ENCODE results near the gene AHCTF1.
A peak's percentile ranks its signal among the peaks of the same experiment; 100 is the strongest.

AHCTF1 gene

GRCh38 chr1:246794828-246795671, 136.7 kb downstream of the AHCTF1 start:
- H3K4me1 ChIP-seq, result peaks cover 70% of the 10 kb centered on the region
- no peaks in the 10 kb centered on the region for H3K27me3 ChIP-seq
- H3K36me3 ChIP-seq, result peaks cover 21% of the 10 kb centered on the region; the same call in 1 of the 2 replicates
- peak overlapping the region; percentile 37; the same call in 1 of the 2 replicates for H3K4me2 ChIP-seq
- no peaks in the 10 kb centered on the region for H4K20me1 ChIP-seq
- H3K27ac ChIP-seq, result peak overlapping the region; percentile 31; the same call in 1 of the 2 replicates
- TF ChIP-seq Cebpa-rat (IDR thresholded peaks at IDR 0.05), result no peak
- H3K9me3 ChIP-seq, result peaks cover 13% of the 10 kb centered on the region
- no peak overlapping the region for H3K4me3 ChIP-seq
- no peak overlapping the region for H3K9ac ChIP-seq

- Histone ChIP-seq H3K9me3 (peaks cover 13% of the 10 kb centered on the region), H3K4me1 (peaks cover 74% of the 10 kb centered on the region), H3K27ac (peak overlapping the region; percentile 31; the same call in 1 of the 2 replicates), H3K36me3 (peaks cover 21% of the 10 kb centered on the region; the same call in 1 of the 2 replicates), H3K4me2 (peak overlapping the region; percentile 37), H4K20me1 (no peaks in the 10 kb centered on the region), H3K27me3 (no peaks in the 10 kb centered on the region), H3K4me3 (no peak overlapping the region), H3K9ac (no peak overlapping the region)
- no peak for TF ChIP-seq Cebpa-rat (IDR thresholded peaks at IDR 0.05)
These were observed 137.5 kb downstream of the AHCTF1 start for GRCh38 chr1:246794048-246794827.

DNA sequence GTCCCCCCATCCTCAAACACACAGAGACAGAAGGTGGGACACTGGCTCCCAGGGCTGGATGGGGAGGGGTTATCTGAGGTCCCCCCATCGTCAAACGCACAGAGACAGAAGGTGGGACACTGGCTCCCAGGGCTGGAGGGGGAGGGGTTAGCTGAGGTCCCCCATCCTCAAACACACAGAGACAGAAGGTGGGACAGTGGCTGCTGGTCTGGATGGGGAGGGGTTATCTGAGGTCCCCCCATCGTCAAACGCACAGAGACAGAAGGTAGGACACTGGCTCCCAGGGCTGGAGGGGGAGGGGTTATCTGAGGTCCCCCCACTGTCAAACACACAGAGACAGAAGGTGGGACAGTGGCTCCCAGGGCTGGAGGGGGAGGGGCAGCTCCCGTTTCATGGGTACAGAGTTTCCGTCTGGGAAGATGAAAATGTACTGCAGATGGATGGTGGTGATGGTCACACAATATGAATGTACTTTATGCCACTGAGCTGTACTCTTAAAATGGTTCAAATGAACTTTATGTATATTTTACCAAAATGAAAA, 138.3 kb downstream of the AHCTF1 start:
- H3K36me3 ChIP-seq, result peaks cover 21% of the 10 kb centered on the region; the same call in 1 of the 2 replicates
- peaks cover 13% of the 10 kb centered on the region for H3K9me3 ChIP-seq
- peak overlapping the region; percentile 49 for H3K4me2 ChIP-seq
- H3K27me3 ChIP-seq, result no peaks in the 10 kb centered on the region
- H4K20me1 ChIP-seq, result no peaks in the 10 kb centered on the region
- H3K4me3 ChIP-seq, result no peak overlapping the region
- H3K4me1 ChIP-seq, result peaks cover 76% of the 10 kb centered on the region
- TF ChIP-seq Cebpa-rat (IDR thresholded peaks at IDR 0.05), result no peak
- peak overlapping the region; percentile 30; the same call in 1 of the 2 replicates for H3K27ac ChIP-seq
- H3K9ac ChIP-seq, result no peak overlapping the region

GRCh38 chr1:246792603-246793002, 139.1 kb downstream of the AHCTF1 start:
- Histone ChIP-seq H3K4me3 (no peak overlapping the region), H3K9ac (no peak overlapping the region), H3K4me1 (peaks cover 76% of the 10 kb centered on the region), H4K20me1 (no peaks in the 10 kb centered on the region), H3K4me2 (peak overlapping the region; percentile 49; the same call in 1 of the 2 replicates), H3K9me3 (peaks cover 13% of the 10 kb centered on the region), H3K36me3 (peaks cover 21% of the 10 kb centered on the region; the same call in 1 of the 2 replicates), H3K27ac (no peak overlapping the region), H3K27me3 (no peaks in the 10 kb centered on the region)
- TF ChIP-seq Cebpa-rat (IDR thresholded peaks at IDR 0.05), result no peak

DNA sequence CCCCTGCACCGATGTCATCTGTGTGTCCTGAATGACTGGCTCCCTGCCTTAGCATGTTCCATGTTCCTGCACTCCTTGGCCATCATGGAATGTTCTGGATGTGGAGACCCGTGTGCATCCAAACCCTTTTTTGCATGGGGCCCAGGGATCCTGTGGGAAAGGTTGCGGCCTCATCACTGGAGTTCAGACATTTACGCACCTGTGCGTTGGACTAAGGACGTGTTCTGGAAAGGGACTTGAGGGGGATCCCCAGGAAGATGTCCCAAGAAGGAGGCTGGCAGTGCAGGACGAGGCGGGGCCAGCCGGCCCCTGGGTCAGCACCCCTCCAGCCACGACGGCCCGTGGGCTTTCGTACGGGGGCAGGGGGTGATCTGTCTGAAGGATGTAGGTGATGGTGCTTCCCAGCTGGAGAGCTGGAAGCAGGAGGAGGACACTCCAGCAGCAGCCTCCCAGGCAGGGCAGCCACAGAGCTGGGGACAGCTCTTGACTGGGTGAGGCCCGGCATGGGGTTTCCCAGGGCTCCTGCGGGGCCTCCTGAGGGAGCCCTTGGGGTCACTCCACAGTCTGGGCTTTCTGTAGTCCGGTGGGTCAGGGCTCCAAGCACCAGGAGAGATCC, 140.3 kb downstream of the AHCTF1 start:
- H3K27me3 ChIP-seq, result no peaks in the 10 kb centered on the region
- peaks cover 82% of the 10 kb centered on the region for H3K4me1 ChIP-seq
- H3K27ac ChIP-seq, result peak overlapping the region; percentile 30; the same call in 1 of the 2 replicates
- no peak for TF ChIP-seq Cebpa-rat (IDR thresholded peaks at IDR 0.05)
- peaks cover 21% of the 10 kb centered on the region; the same call in 1 of the 2 replicates for H3K36me3 ChIP-seq
- no peak overlapping the region for H3K4me3 ChIP-seq
- 0 out of 2 replicates have a peak overlapping the region, but pooled peaks have one; percentile 15 for H3K9ac ChIP-seq
- peaks cover 13% of the 10 kb centered on the region for H3K9me3 ChIP-seq
- no peaks in the 10 kb centered on the region for H4K20me1 ChIP-seq
- peak overlapping the region; percentile 8; the same call in 1 of the 2 replicates for H3K4me2 ChIP-seq

- H3K4me2 ChIP-seq, result no peak overlapping the region
- no peak overlapping the region for H3K4me3 ChIP-seq
- H4K20me1 ChIP-seq, result no peaks in the 10 kb centered on the region
- H3K4me1 ChIP-seq, result peaks cover 88% of the 10 kb centered on the region
- no peak overlapping the region for H3K27ac ChIP-seq
- H3K36me3 ChIP-seq, result peaks cover 21% of the 10 kb centered on the region; the same call in 1 of the 2 replicates
- H3K9me3 ChIP-seq, result peaks cover 9% of the 10 kb centered on the region
- no peak for TF ChIP-seq Cebpa-rat (IDR thresholded peaks at IDR 0.05)
- H3K27me3 ChIP-seq, result no peaks in the 10 kb centered on the region
- H3K9ac ChIP-seq, result no peak overlapping the region
These were observed 140.9 kb downstream of the AHCTF1 start for GRCh38 chr1:246790833-246791232.

- Histone ChIP-seq H4K20me1 (no peaks in the 10 kb centered on the region), H3K4me2 (peak overlapping the region; percentile 93), H3K9me3 (peaks cover 4% of the 10 kb centered on the region; the same call in 1 of the 2 replicates), H3K27me3 (no peaks in the 10 kb centered on the region), H3K36me3 (peaks cover 21% of the 10 kb centered on the region; the same call in 1 of the 2 replicates), H3K27ac (peak overlapping the region; percentile 94), H3K4me1 (peaks cover 93% of the 10 kb centered on the region), H3K9ac (peak overlapping the region; percentile 83; the same call in 1 of the 2 replicates), H3K4me3 (no peak overlapping the region)
- TF ChIP-seq Cebpa-rat (IDR thresholded peaks at IDR 0.05), result no peak
These were observed 141.4 kb downstream of the AHCTF1 start for GRCh38 chr1:246790364-246790763.

DNA sequence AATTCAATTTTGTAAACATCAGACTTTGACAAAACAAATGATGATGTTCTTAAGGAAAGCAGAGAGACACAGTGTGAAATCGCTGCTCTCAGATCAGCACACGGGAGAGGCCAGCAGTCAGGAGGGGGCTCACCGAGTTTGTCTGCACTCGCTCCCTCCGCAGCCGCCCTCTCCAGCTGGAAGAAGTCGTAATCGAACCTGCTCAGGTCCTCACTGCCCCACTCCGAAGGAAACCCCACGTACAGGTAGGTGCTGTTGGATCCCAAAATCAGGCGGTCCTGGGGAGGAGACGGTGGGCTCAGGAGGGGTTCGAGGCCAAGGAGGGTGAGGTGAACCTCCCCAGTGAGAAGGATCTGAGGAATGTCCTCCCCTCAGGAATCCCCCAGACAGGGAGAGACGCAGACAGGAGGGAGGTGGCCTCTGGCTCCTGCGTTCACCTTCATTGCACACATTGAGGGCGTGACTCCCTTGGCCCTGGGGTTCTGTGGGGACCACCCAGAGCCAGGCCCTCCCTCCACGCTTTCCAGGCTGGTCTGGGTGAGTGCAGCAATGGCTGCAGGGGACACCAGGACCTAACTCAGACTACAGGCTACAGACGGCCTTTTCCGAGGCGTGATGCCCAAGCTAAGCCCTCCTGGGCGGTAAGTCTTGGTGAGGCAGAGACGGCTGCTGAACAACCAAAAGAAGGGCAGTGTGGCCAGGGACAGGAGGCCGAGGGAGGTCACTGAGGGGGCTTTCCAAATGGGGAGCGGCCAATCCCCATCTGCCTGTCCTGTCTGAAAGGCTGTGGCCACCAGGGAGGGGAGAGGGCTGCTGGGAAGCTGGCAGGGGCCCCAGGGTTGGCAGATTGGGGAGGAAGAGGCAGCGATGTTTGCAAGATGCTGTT, 142.1 kb downstream of the AHCTF1 start:
- H3K4me3 ChIP-seq, result peak overlapping the region; percentile 60
- peak overlapping the region; percentile 93 for H3K4me2 ChIP-seq
- peaks cover 21% of the 10 kb centered on the region; the same call in 1 of the 2 replicates for H3K36me3 ChIP-seq
- H3K27ac ChIP-seq, result peak overlapping the region; percentile 94
- H4K20me1 ChIP-seq, result no peaks in the 10 kb centered on the region
- no peaks in the 10 kb centered on the region for H3K9me3 ChIP-seq
- H3K4me1 ChIP-seq, result peaks cover 93% of the 10 kb centered on the region
- H3K9ac ChIP-seq, result peak overlapping the region; percentile 83
- TF ChIP-seq Cebpa-rat (IDR thresholded peaks at IDR 0.05), result no peak
- H3K27me3 ChIP-seq, result no peaks in the 10 kb centered on the region

Data from BLaER1 (cell line).